Non-pigmented ciliary epithelial cell (primary cell): ENCODE data around the gene AMBP.

ENCODE experiments used
- DNase-seq: peaks from one replicate; pipeline ENCODE4 v3.0.0-alpha.2; 2010; ENCODE audit warnings: low read depth

AMBP gene

GRCh38 chr9:114078021-114078780, at the start of gene AMBP:
TSS of gene AMBP (minus strand) at chr9:114078300. CDS start at chr9:114078209, 91 bp downstream.
- no peak for DNase-seq

GRCh38 chr9:114126247-114127060, 48.4 kb upstream of the AMBP start:
- DNase-seq: no peak

- DNase-seq: no peak
Measured at GRCh38 chr9:114125476-114126013, 47.4 kb upstream of the AMBP start.

GRCh38 chr9:114124666-114125475, 46.8 kb upstream of the AMBP start:
- no peak for DNase-seq

- no peak for DNase-seq
Measured at GRCh38 chr9:114124138-114124537, 46.0 kb upstream of the AMBP start.

- DNase-seq: no peak
Measured at GRCh38 chr9:114123031-114123977, 45.2 kb upstream of the AMBP start.

GRCh38 chr9:114122136-114123027, 44.3 kb upstream of the AMBP start:
- DNase-seq: no peak

- no peak for DNase-seq
Measured at GRCh38 chr9:114121227-114122135, 43.4 kb upstream of the AMBP start.

- no peak for DNase-seq
Measured at GRCh38 chr9:114120192-114121014, 42.3 kb upstream of the AMBP start.

- no peak for DNase-seq
Measured at GRCh38 chr9:114119242-114120191, 41.4 kb upstream of the AMBP start.

GRCh38 chr9:114117996-114118830, 40.1 kb upstream of the AMBP start:
- no peak for DNase-seq

- no peak for DNase-seq
Measured at GRCh38 chr9:114117614-114117995, 39.5 kb upstream of the AMBP start.

GRCh38 chr9:114116126-114116747, 38.1 kb upstream of the AMBP start:
- no peak for DNase-seq

GRCh38 chr9:114115654-114116125, 37.6 kb upstream of the AMBP start:
- DNase-seq: no peak

GRCh38 chr9:114114364-114114763, 36.3 kb upstream of the AMBP start:
- DNase-seq: no peak
